HEK293 (cell line): Measurements from ENCODE around the gene ANKRD60.

Source experiments
- CTCF ChIA-PET: fragments of 350-600 bp; formaldehyde crosslinking; extraction: SDS; loops from one replicate; lab custom pipeline; 2021; ENCODE audit warnings: antibody characterized with exemption; lab: Yijun Ruan, JAX
- POLR2A ChIA-PET: fragments of 300-600 bp; formaldehyde crosslinking; extraction: SDS; loops from one replicate; lab custom pipeline; 2020; ENCODE audit warnings: antibody characterized with exemption, inconsistent platforms; lab: Yijun Ruan, JAX
- H3K27ac ChIP-seq: fragments of 200-500 bp; sonication (Bioruptor generic); 2 replicates; pipeline ENCODE4 v1.5.1; 2014; ENCODE audit warnings: low read depth, low read length, control low read depth, inconsistent platforms; ENCODE audit errors: extremely low read depth
- H3K36me3 ChIP-seq, 2 experiments: fragments of 200-500 bp in 1 of 2; sonication (Bioruptor generic) in 1 of 2; 1 replicate in 1 of 2; 2 replicates in 1 of 2; pipeline ENCODE4 v1.5.1; 2014 to 2017; ENCODE audit warnings: inconsistent platforms in 2 of 2, low read length in 2 of 2; ENCODE audit not compliant: control insufficient read depth in 2 of 2, insufficient read depth in 1 of 2
- H3K4me1 ChIP-seq: fragments of 200-500 bp; sonication (Bioruptor generic); 2 replicates; pipeline ENCODE4 v1.5.1; 2014; ENCODE audit warnings: mild to moderate bottlenecking, low read length, inconsistent platforms; ENCODE audit not compliant: control insufficient read depth, insufficient read depth
- H3K4me3 ChIP-seq: 2 replicates; pipeline ENCODE4 v1.5.1; 2011; ENCODE audit warnings: low read depth, mild to moderate bottlenecking, control low read depth, low read length, moderate library complexity
- H3K9me3 ChIP-seq: fragments of 200-500 bp; sonication (Bioruptor generic); 2 replicates; pipeline ENCODE4 v1.5.1; 2014; ENCODE audit warnings: low read depth, low read length, inconsistent platforms; ENCODE audit not compliant: control insufficient read depth, insufficient read depth
- AEBP2 ChIP-seq: fragments of 450-650 bp; formaldehyde crosslinking; IDR thresholded peaks from 2 replicates; pipeline ENCODE4 v1.5.1; 2016; ENCODE audit warnings: missing biosample characterization, missing genetic modification characterization, borderline replicate concordance
- PATZ1 ChIP-seq: fragments of 450-650 bp; formaldehyde crosslinking; IDR thresholded peaks from 2 replicates; pipeline ENCODE4 v1.5.1; 2016; ENCODE audit warnings: missing biosample characterization, missing genetic modification characterization
- PRDM1 ChIP-seq: fragments of 450-650 bp; formaldehyde crosslinking; IDR thresholded peaks from 2 replicates; pipeline ENCODE4; 2016; ENCODE audit warnings: missing biosample characterization, missing genetic modification characterization
- SALL2 ChIP-seq: fragments of 450-650 bp; formaldehyde crosslinking; IDR thresholded peaks from 2 replicates; pipeline ENCODE4 v1.5.0; 2017; ENCODE audit warnings: missing biosample characterization, mild to moderate bottlenecking, missing genetic modification characterization, borderline replicate concordance
- SP7 ChIP-seq: fragments of 450-650 bp; formaldehyde crosslinking; IDR thresholded peaks from 2 replicates; pipeline ENCODE4 v1.5.1; 2016; ENCODE audit warnings: missing biosample characterization, missing genetic modification characterization
- ZBTB26 ChIP-seq: fragments of 450-650 bp; formaldehyde crosslinking; optimal IDR thresholded peaks from 2 replicates; pipeline ENCODE3; 2016; ENCODE audit warnings: missing biosample characterization, mild to moderate bottlenecking, missing genetic modification characterization
- ZBTB7A ChIP-seq: fragments of 450-650 bp; formaldehyde crosslinking; IDR thresholded peaks from 2 replicates; pipeline ENCODE4 v1.5.1; 2016; ENCODE audit warnings: low read depth, missing biosample characterization, missing genetic modification characterization
- ZNF16 ChIP-seq: fragments of 450-650 bp; formaldehyde crosslinking; IDR thresholded peaks from 2 replicates; pipeline ENCODE4 v1.5.1; 2016; ENCODE audit warnings: low read depth, missing biosample characterization, missing genetic modification characterization
- ZNF214 ChIP-seq: fragments of 450-650 bp; formaldehyde crosslinking; IDR thresholded peaks from 2 replicates; pipeline ENCODE4 v1.5.1; 2017; ENCODE audit warnings: missing biosample characterization, mild to moderate bottlenecking, missing genetic modification characterization, borderline replicate concordance
- ZNF223 ChIP-seq: fragments of 450-650 bp; formaldehyde crosslinking; IDR thresholded peaks from 2 replicates; pipeline ENCODE4 v1.5.1; 2016; ENCODE audit warnings: missing biosample characterization, missing genetic modification characterization
- ZNF23 ChIP-seq: fragments of 450-650 bp; formaldehyde crosslinking; IDR thresholded peaks from 2 replicates; pipeline ENCODE4 v1.5.1; 2016; ENCODE audit warnings: missing biosample characterization, missing genetic modification characterization, borderline replicate concordance
- ZNF248 ChIP-seq: fragments of 450-650 bp; formaldehyde crosslinking; IDR thresholded peaks from 2 replicates; pipeline ENCODE4 v1.5.1; 2017; ENCODE audit warnings: missing biosample characterization, missing genetic modification characterization
- ZNF426 ChIP-seq: fragments of 450-650 bp; formaldehyde crosslinking; IDR thresholded peaks from 2 replicates; pipeline ENCODE4 v1.5.1; 2017; ENCODE audit warnings: missing biosample characterization, missing genetic modification characterization, mild to moderate bottlenecking, inconsistent platforms, moderate library complexity
- ZNF48 ChIP-seq: fragments of 450-650 bp; formaldehyde crosslinking; IDR thresholded peaks from 2 replicates; pipeline ENCODE4 v1.5.1; 2016; ENCODE audit warnings: missing biosample characterization, missing genetic modification characterization
- ZNF521 ChIP-seq: fragments of 450-650 bp; formaldehyde crosslinking; IDR thresholded peaks from 2 replicates; pipeline ENCODE4 v1.5.1; 2017; ENCODE audit warnings: missing biosample characterization, mild to moderate bottlenecking, missing genetic modification characterization
- ZNF530 ChIP-seq: fragments of 450-650 bp; formaldehyde crosslinking; IDR thresholded peaks from 2 replicates; pipeline ENCODE4 v1.5.1; 2016; ENCODE audit warnings: low read depth, missing biosample characterization, missing genetic modification characterization
- ZNF548 ChIP-seq: fragments of 450-650 bp; formaldehyde crosslinking; IDR thresholded peaks from 2 replicates; pipeline ENCODE4 v1.5.1; 2016; ENCODE audit warnings: missing biosample characterization, missing genetic modification characterization
- ZNF558 ChIP-seq: fragments of 450-650 bp; formaldehyde crosslinking; IDR thresholded peaks from 2 replicates; pipeline ENCODE4 v1.5.1; 2016; ENCODE audit warnings: missing biosample characterization, missing genetic modification characterization
- ZNF585B ChIP-seq: fragments of 450-650 bp; formaldehyde crosslinking; IDR thresholded peaks from 2 replicates; pipeline ENCODE4 v1.5.1; 2016; ENCODE audit warnings: missing biosample characterization, missing genetic modification characterization
- ZNF610 ChIP-seq: fragments of 450-650 bp; formaldehyde crosslinking; IDR thresholded peaks from 2 replicates; pipeline ENCODE4 v1.5.1; 2016; ENCODE audit warnings: missing biosample characterization, missing genetic modification characterization, borderline replicate concordance
- ZSCAN5A ChIP-seq: fragments of 450-650 bp; formaldehyde crosslinking; IDR thresholded peaks from 2 replicates; pipeline ENCODE4 v1.5.1; 2016; ENCODE audit warnings: missing biosample characterization, missing genetic modification characterization

Gene ANKRD60

GRCh38 chr20:58199469-58199868 lies 29.0 kb downstream of the ANKRD60 start:
- Histone ChIP-seq H3K9me3 (no peaks in the 10 kb centered on the region), H3K36me3 (no peaks in the 10 kb centered on the region), H3K4me3 (no peak overlapping the region), H3K27ac (no peak overlapping the region), H3K4me1 (no peaks in the 10 kb centered on the region)
- CTCF ChIA-PET, result interaction anchor here (1.7 kb wide), 1 partner anchor 603 kb away, joined by 4 read pairs; no protein-coding TSS in a partner anchor
- TF ChIP-seq AEBP2 (no peak), ZNF23 (no peak), ZNF48 (tag by site-specific recombination) (no peak), ZNF214 (tag by site-specific recombination) (no peak), ZNF223 (tag by site-specific recombination) (no peak), ZNF16 (tag by site-specific recombination) (no peak), SALL2 (no peak), PATZ1 (no peak), ZNF610 (tag by site-specific recombination) (no peak), ZBTB26 (tag by site-specific recombination) (no peak), ZNF585B (tag by site-specific recombination) (no peak), ZNF548 (tag by site-specific recombination) (no peak), ZNF521 (tag by site-specific recombination) (no peak), ZNF248 (no peak), ZNF558 (tag by site-specific recombination) (no peak), ZBTB7A (no peak), PRDM1 (tag by site-specific recombination) (no peak), ZNF530 (tag by site-specific recombination) (no peak), SP7 (tag by site-specific recombination) (no peak)
- POLR2A ChIA-PET, result no interaction called here

- Histone ChIP-seq H3K4me1 (no peaks in the 10 kb centered on the region), H3K9me3 (no peaks in the 10 kb centered on the region), H3K27ac (no peak overlapping the region), H3K4me3 (no peak overlapping the region), H3K36me3 (no peaks in the 10 kb centered on the region)
- ChIA-PET CTCF (interaction anchor here (0.6 kb wide), 1 partner anchor 111 kb away, joined by 3 read pairs; no protein-coding TSS in a partner anchor), POLR2A (no interaction called here)
- no peak for TF ChIP-seq ZSCAN5A (tag by site-specific recombination)
- no peak for TF ChIP-seq ZNF426 (tag by site-specific recombination)
- no peak for TF ChIP-seq ZNF248
Observed at GRCh38 chr20:58198901-58199355, 29.5 kb downstream of the ANKRD60 start.
